KMS-11 (cell line): Measurements from ENCODE around the gene ANKRD44.

Source experiments
- H2AFZ ChIP-seq: fragments of 200-600 bp; sonication (generic); 2 replicates; pipeline ENCODE4 v1.6.1; 2016; ENCODE audit warnings: antibody characterized with exemption, mixed run types, low read depth
- H3K27ac ChIP-seq: fragments of 200-600 bp; sonication (generic); 2 replicates; pipeline ENCODE4 v1.6.1; 2016; ENCODE audit warnings: mild to moderate bottlenecking, mixed run types
- H3K27me3 ChIP-seq: fragments of 200-600 bp; sonication (generic); 2 replicates; pipeline ENCODE4 v1.6.1; 2017; ENCODE audit warnings: mild to moderate bottlenecking, low read depth, mixed run types, moderate library complexity; ENCODE audit not compliant: insufficient read depth
- H3K36me3 ChIP-seq: fragments of 200-600 bp; sonication (generic); 2 replicates; pipeline ENCODE4 v1.6.1; 2017; ENCODE audit warnings: mild to moderate bottlenecking, mixed run types; ENCODE audit not compliant: insufficient read depth
- H3K4me1 ChIP-seq: fragments of 200-600 bp; sonication (generic); 2 replicates; pipeline ENCODE4 v1.6.1; 2016; ENCODE audit warnings: mild to moderate bottlenecking, low read depth, mixed run types; ENCODE audit not compliant: poor library complexity, severe bottlenecking
- H3K4me2 ChIP-seq: fragments of 200-600 bp; sonication (generic); 2 replicates; pipeline ENCODE4 v1.7.0; 2016; ENCODE audit warnings: mild to moderate bottlenecking, mixed run types
- H3K4me3 ChIP-seq: fragments of 200-600 bp; sonication (generic); IDR thresholded peaks from 2 replicates; pipeline ENCODE4 v1.6.1; 2017; ENCODE audit warnings: low read depth, low read length, mixed read lengths; ENCODE audit not compliant: insufficient read depth
- H3K79me2 ChIP-seq: fragments of 200-600 bp; sonication (generic); 2 replicates; pipeline ENCODE4 v1.6.1; 2016; ENCODE audit warnings: low read depth, mixed run types; ENCODE audit not compliant: insufficient read depth
- H3K9ac ChIP-seq: fragments of 200-600 bp; sonication (generic); 2 replicates; pipeline ENCODE4 v1.6.1; 2016; ENCODE audit warnings: mild to moderate bottlenecking, mixed run types
- H4K20me1 ChIP-seq: fragments of 200-600 bp; sonication (generic); 2 replicates; pipeline ENCODE4 v1.6.1; 2016; ENCODE audit warnings: mild to moderate bottlenecking, mixed run types; ENCODE audit not compliant: insufficient read depth
- CTCF ChIP-seq: fragments of 200-600 bp; sonication (generic); conservative IDR thresholded peaks from 2 replicates; pipeline ENCODE4 v1.6.1; 2017; ENCODE audit warnings: low read depth, mild to moderate bottlenecking, antibody characterized with exemption, low read length, moderate library complexity, mixed read lengths

Gene ANKRD44

DNA sequence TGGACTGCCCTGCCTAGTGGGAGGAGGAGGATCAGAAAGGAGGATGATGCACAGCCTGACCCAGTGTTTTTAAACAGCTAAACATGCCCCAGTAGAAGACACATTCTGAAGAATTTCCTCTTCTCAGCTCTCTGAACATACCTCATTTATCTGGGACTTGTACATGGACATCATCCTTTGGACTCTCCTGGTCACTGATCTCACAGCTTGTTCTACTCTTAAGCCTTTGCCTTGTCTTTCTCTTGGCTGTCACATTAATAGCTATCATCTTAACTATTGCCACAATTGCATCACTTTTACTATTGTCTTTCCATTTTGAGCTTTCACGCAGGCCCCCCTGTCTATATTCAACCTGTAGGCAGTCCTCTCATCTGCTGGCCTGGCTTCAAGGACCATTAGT is 342.1 kb downstream of the ANKRD44 start:
- no peak overlapping the region for H2AFZ ChIP-seq
- H3K9ac ChIP-seq, result no peak overlapping the region
- no peak overlapping the region for H3K4me2 ChIP-seq
- H3K27me3 ChIP-seq, result no peaks in the 10 kb centered on the region
- no peak overlapping the region for H3K4me3 ChIP-seq
- H3K36me3 ChIP-seq, result no peaks in the 10 kb centered on the region
- TF ChIP-seq CTCF, result no peak
- H3K27ac ChIP-seq, result no peak overlapping the region
- H4K20me1 ChIP-seq, result no peaks in the 10 kb centered on the region
- peaks cover 9% of the 10 kb centered on the region for H3K4me1 ChIP-seq
- H3K79me2 ChIP-seq, result no peaks in the 10 kb centered on the region

- H3K27me3 ChIP-seq, result no peaks in the 10 kb centered on the region
- H3K9ac ChIP-seq, result no peak overlapping the region
- H3K4me1 ChIP-seq, result peaks cover 9% of the 10 kb centered on the region
- TF ChIP-seq CTCF, result no peak
- no peak overlapping the region for H3K4me2 ChIP-seq
- no peak overlapping the region for H3K27ac ChIP-seq
- no peak overlapping the region for H3K4me3 ChIP-seq
- H3K36me3 ChIP-seq, result no peaks in the 10 kb centered on the region
- no peak overlapping the region for H2AFZ ChIP-seq
- no peaks in the 10 kb centered on the region for H4K20me1 ChIP-seq
- H3K79me2 ChIP-seq, result no peaks in the 10 kb centered on the region
Observed at GRCh38 chr2:196967775-196968174, 342.8 kb downstream of the ANKRD44 start.

- Histone ChIP-seq H3K79me2 (no peaks in the 10 kb centered on the region), H3K4me1 (peaks cover 9% of the 10 kb centered on the region), H3K27me3 (no peaks in the 10 kb centered on the region), H3K9ac (no peak overlapping the region), H3K4me3 (no peak overlapping the region), H2AFZ (no peak overlapping the region), H3K4me2 (no peak overlapping the region), H3K36me3 (no peaks in the 10 kb centered on the region), H4K20me1 (no peaks in the 10 kb centered on the region), H3K27ac (no peak overlapping the region)
- TF ChIP-seq CTCF, result no peak
Observed at GRCh38 chr2:196967116-196967515, 343.5 kb downstream of the ANKRD44 start.

DNA sequence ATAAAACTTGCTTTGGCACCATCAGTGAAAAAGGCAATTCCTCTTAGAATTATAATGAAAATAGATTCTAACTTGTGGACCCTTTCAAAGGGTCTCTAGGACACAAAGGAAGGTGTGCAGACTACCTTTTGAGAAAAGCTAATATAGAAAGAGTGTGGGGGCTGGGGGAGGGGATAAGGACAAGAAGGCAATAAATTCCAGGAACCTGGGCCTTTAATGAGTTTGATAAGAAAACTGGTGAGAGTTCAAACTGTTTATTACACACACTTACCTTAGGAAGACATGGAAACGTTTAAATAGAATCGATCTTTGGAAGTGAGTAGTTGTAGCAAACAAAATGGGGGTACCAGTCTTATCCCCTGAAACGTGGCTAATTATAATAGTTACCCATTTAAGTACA is 344.5 kb downstream of the ANKRD44 start:
- Histone ChIP-seq H3K4me3 (no peak overlapping the region), H3K9ac (no peak overlapping the region), H2AFZ (no peak overlapping the region), H4K20me1 (no peaks in the 10 kb centered on the region), H3K79me2 (no peaks in the 10 kb centered on the region), H3K4me1 (peaks cover 15% of the 10 kb centered on the region), H3K36me3 (no peaks in the 10 kb centered on the region), H3K27me3 (no peaks in the 10 kb centered on the region), H3K4me2 (no peak overlapping the region), H3K27ac (no peak overlapping the region)
- no peak for TF ChIP-seq CTCF
